HG02981 (cell line): ENCODE data around the gene SPECC1L.

ENCODE experiments used
- ATAC-seq: cut with Tn5 transposase; IDR thresholded peaks from one replicate; pipeline ENCODE4 v1.9.1; 2021; ENCODE audit warnings: mild to moderate bottlenecking, moderate library complexity; ENCODE audit not compliant: unreplicated experiment

SPECC1L gene

GRCh38 chr22:24393012-24393559, 122.5 kb downstream of the SPECC1L start:
- no peak for ATAC-seq

GRCh38 chr22:24393848-24394247, 123.2 kb downstream of the SPECC1L start:
- no peak for ATAC-seq

- ATAC-seq: no peak
Observed at GRCh38 chr22:24394254-24394653, 123.6 kb downstream of the SPECC1L start.

GRCh38 chr22:24398409-24398808, 127.8 kb downstream of the SPECC1L start:
- no peak for ATAC-seq

DNA sequence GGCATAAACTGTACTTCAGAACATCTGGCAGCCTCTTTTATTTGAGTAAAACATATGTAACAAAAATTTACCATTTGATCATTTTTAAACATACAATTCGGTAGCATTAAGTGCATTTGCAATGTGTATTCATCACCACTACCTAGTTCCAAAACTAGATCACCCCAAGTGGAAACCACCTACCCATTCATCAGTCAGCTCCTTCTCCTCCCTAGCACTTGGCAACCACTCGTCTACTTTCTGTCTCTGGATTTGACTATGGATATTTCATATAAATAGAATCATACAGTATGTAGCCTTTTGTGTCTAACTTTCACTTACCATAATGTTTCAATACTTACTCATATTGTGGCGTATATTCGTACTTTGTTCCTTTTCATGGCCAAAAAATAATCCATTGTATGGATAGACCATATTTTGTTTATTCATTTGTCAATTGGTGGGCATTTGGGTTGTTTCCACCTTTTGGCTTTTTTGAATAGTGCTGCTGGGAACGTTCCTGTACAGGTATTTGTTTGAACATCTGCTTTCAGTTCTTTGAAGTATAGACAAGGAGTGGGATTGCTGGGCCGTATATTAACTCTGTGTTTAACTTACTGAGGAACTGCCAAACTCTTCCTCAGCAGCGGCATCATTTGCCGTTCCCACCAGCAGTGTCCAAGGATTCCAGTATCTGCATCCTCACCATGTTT, 129.5 kb downstream of the SPECC1L start:
- no peak for ATAC-seq

- ATAC-seq: no peak
Observed at GRCh38 chr22:24400726-24401596, 130.3 kb downstream of the SPECC1L start.

DNA sequence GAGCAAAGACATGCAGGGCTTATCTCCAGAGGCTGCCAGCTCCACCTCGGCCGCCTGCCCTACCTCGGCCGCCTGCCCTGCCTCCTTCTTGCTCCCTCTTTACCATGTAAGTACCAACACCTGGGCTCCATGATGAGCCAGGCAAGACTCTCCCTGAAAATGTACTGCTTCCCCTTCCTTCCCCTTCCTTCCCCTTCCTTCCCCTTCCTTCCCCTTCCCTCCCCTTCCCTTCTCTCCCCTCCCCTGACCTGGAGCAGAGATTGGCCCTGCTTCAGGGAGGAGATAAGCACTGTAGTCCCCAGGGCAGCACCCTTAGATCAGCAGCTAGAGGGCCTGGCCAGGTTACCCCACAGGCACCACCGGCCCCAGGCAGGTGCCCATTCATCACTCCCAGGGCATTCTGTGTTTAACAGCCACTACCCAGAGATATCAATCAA, 131.3 kb downstream of the SPECC1L start:
- ATAC-seq: no peak

- ATAC-seq: no peak
Observed at GRCh38 chr22:24402460-24403192, 132.0 kb downstream of the SPECC1L start.

GRCh38 chr22:24403346-24403745, 132.7 kb downstream of the SPECC1L start:
- ATAC-seq: no peak

GRCh38 chr22:24404561-24405275, 134.1 kb downstream of the SPECC1L start:
- ATAC-seq: no peak

- no peak for ATAC-seq
Observed at GRCh38 chr22:24405631-24406321, 135.1 kb downstream of the SPECC1L start.

- ATAC-seq: no peak
Observed at GRCh38 chr22:24406322-24407277, 136.0 kb downstream of the SPECC1L start.

DNA sequence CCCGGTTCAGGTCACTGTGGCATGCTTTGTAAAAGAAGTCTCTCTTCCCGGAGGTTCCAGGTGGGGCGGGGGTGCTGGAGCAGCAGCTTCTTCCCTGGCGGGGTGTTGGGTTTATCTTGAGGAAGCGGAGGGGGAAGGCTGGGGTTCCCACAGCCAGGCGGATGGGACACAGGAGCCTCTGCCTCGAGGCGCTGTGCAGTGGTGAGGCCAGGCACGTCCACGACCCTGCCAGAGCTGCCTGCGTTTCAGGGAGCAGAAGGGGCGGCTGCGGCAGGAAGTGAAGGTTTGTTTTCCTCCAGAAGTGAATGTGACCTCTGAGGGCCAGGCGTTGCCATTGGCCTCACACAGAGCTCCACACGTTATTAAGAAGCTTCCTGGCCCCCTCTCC, 136.6 kb downstream of the SPECC1L start:
- no peak for ATAC-seq

- no peak for ATAC-seq
Observed at GRCh38 chr22:24407884-24408283, 137.3 kb downstream of the SPECC1L start.

DNA sequence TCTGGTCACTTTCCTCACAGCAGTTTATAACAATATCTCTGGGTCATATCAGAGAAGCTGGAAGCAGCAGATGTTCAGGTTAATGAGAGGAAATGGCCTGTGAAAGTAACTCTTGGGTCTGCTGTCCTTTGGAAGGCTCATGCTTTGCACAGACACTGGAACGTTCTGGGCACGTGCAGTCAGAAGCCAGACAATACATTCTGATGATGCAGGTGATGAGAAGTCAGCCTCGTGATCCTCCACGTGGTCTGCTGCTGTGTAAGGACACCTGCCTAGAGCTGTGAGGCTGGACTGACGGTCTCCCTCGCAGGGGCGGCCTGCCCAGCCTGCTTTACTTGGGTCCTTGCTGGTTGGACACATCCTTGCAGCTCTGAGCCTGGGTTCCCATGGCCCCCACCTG, 138.0 kb downstream of the SPECC1L start:
- no peak for ATAC-seq

DNA sequence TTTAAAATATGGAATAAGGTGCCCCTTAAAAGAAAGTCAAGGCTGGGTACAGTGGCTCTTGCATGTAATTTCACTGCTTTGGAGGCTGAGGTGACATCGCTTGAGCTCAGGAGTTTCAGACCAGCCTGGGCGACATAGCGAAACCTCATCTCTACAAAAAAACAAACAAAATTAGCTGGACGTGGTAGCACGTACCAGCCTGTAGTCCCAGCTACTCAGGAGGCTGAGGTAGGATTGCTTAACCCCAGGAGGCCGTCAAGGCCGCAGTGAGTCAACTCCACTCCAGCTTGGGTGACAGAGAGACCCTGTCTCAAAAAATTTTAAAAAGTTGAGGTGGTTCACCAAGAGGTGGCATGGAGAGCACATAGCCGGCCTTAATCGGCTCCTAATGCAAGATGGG, 139.1 kb downstream of the SPECC1L start:
- no peak for ATAC-seq

- ATAC-seq: no peak
Observed at GRCh38 chr22:24410110-24410856, 139.7 kb downstream of the SPECC1L start.
